A549 (cell line): ENCODE measurements around the gene EIF1AX.

Experiments
- SMC3 ChIP-seq: fragments of >200 bp; sonication (Bioruptor Twin); formaldehyde crosslinking; IDR thresholded peaks from 3 replicates; pipeline ENCODE4 v1.6.1; 2018; ENCODE audit warnings: inconsistent platforms
- TF ChIP-seq, protein P1 (sequence below): fragments of 150-350 bp; IDR thresholded peaks from 2 replicates; pipeline ENCODE4 v1.6.1; 2014; ENCODE audit warnings: low read depth, mild to moderate bottlenecking, low read length

DNA sequence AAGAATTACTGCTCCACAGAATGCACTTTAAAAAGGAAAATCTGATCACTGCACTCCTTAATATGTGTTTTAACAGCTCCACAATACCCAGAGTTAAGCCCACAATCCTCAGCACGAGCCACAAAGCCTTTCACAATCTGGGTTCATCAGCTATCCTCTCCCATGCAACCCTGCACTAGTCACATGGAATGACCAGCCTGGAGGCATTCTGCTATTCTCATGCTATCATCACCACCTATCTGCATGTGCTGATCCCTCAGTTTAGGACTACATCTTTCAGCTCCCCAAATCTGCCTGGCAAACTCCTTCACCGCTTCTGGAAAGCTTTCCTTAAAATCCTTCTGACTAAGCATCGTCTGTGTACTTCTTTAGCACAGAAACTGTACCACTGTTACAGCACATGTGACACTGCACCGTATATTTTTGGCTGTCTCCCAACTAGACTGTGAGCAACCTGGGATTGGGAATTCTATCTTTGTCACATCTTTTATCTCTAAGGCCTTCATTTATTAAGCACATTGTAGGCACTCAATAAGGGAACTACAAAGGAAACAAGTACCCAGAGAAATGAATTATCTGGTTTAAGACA is 18.3 kb upstream of the EIF1AX start:
- TF ChIP-seq, protein P1, sequence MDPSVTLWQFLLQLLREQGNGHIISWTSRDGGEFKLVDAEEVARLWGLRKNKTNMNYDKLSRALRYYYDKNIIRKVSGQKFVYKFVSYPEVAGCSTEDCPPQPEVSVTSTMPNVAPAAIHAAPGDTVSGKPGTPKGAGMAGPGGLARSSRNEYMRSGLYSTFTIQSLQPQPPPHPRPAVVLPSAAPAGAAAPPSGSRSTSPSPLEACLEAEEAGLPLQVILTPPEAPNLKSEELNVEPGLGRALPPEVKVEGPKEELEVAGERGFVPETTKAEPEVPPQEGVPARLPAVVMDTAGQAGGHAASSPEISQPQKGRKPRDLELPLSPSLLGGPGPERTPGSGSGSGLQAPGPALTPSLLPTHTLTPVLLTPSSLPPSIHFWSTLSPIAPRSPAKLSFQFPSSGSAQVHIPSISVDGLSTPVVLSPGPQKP = no peak
- no peak for TF ChIP-seq SMC3
